GM06990 (cell line): ENCODE results near the gene ATM.
"Not testable (repeated sequence)": the region's sequence is repeated elsewhere in the genome, so short reads cannot be mapped to it uniquely, and the experiment has no call there.

Experiments used
- DNase-seq: peaks from one replicate; pipeline ENCODE4 v3.0.0-alpha.2; 2011; ENCODE audit not compliant: insufficient read length; ENCODE audit errors: extremely low read depth
- H3K27me3 ChIP-seq: replicated peaks from 2 replicates; pipeline ENCODE4 v1.6.0; 2011; ENCODE audit warnings: low read length; ENCODE audit not compliant: control insufficient read depth, insufficient read depth
- H3K36me3 ChIP-seq: 2 replicates; pipeline ENCODE4 v1.5.1; 2011; ENCODE audit warnings: low read length; ENCODE audit not compliant: control insufficient read depth, insufficient read depth
- H3K4me3 ChIP-seq: replicated peaks from 2 replicates; pipeline ENCODE4 v1.5.1; 2011; ENCODE audit warnings: low read depth, mild to moderate bottlenecking, control low read depth, low read length
- CTCF ChIP-seq: IDR thresholded peaks from 2 replicates; pipeline ENCODE4 v1.5.1; 2011; ENCODE audit warnings: low read length, control low read depth, mild to moderate bottlenecking, inconsistent platforms; ENCODE audit not compliant: insufficient read depth, poor library complexity, severe bottlenecking

Gene ATM

GRCh38 chr11:108269583-108269982, 46.7 kb downstream of the ATM start:
- DNase-seq: no peak
- H3K4me3 ChIP-seq: no peak overlapping the region
- peaks cover 4% of the 10 kb centered on the region; the same call in 1 of the 2 replicates for H3K36me3 ChIP-seq
- H3K27me3 ChIP-seq: no peaks in the 10 kb centered on the region
- no peak for TF ChIP-seq CTCF

- DNase-seq, H3K36me3 ChIP-seq: not testable (repeated sequence)
Observed at GRCh38 chr11:108276985-108277616, 54.2 kb downstream of the ATM start.

GRCh38 chr11:108278546-108278945, 55.7 kb downstream of the ATM start:
- H3K36me3 ChIP-seq: peaks cover 8% of the 10 kb centered on the region
- H3K4me3 ChIP-seq: no peak overlapping the region
- H3K27me3 ChIP-seq: no peaks in the 10 kb centered on the region
- DNase-seq: no peak
- no peak for TF ChIP-seq CTCF

More at GRCh38 chr11:108276985-108277616, 54.2 kb downstream of the ATM start:
- H3K4me3 ChIP-seq, H3K27me3 ChIP-seq: not testable (repeated sequence)

- no peak overlapping the region for H3K4me3 ChIP-seq
Observed at GRCh38 chr11:108278954-108279353, 56.1 kb downstream of the ATM start.

GRCh38 chr11:108286370-108286769, 63.5 kb downstream of the ATM start:
- Histone ChIP-seq H3K27me3 (no peaks in the 10 kb centered on the region), H3K4me3 (no peak overlapping the region), H3K36me3 (peaks cover 6% of the 10 kb centered on the region)
- no peak for TF ChIP-seq CTCF
- DNase-seq: no peak

More at GRCh38 chr11:108278954-108279353, 56.1 kb downstream of the ATM start:
- no peak for TF ChIP-seq CTCF
- Histone ChIP-seq H3K36me3 (peaks cover 8% of the 10 kb centered on the region), H3K27me3 (no peaks in the 10 kb centered on the region)
- DNase-seq: no peak

- DNase-seq: no peak
- no peak for TF ChIP-seq CTCF
- Histone ChIP-seq H3K4me3 (no peak overlapping the region), H3K36me3 (peaks cover 8% of the 10 kb centered on the region), H3K27me3 (no peaks in the 10 kb centered on the region)
Observed at GRCh38 chr11:108286956-108287355, 64.1 kb downstream of the ATM start.

GRCh38 chr11:108289066-108289465, 66.2 kb downstream of the ATM start:
- not testable (repeated sequence) for H3K27me3 ChIP-seq, H3K36me3 ChIP-seq, DNase-seq, H3K4me3 ChIP-seq
